Eye (tissue), 1 donor: Measurements from ENCODE around the gene RIT1.

Source experiments
- DNase-seq: peaks from one replicate; pipeline ENCODE4 v3.0.0-alpha.2; 2015

Gene RIT1

GRCh38 chr1:155889566-155889965 lies 21.6 kb downstream of the RIT1 start:
- no peak for DNase-seq

GRCh38 chr1:155888481-155888880 lies 22.7 kb downstream of the RIT1 start:
- no peak for DNase-seq

- no peak for DNase-seq
Measured at GRCh38 chr1:155884982-155885381, 26.2 kb downstream of the RIT1 start.

- DNase-seq = no peak
Measured at GRCh38 chr1:155884031-155884960, 26.9 kb downstream of the RIT1 start.

- no peak for DNase-seq
Measured at GRCh38 chr1:155882766-155883165, 28.4 kb downstream of the RIT1 start.

GRCh38 chr1:155882235-155882634 lies 28.9 kb downstream of the RIT1 start:
- no peak for DNase-seq

GRCh38 chr1:155880950-155881349 lies 30.2 kb downstream of the RIT1 start:
- no peak for DNase-seq

GRCh38 chr1:155880251-155880650 lies 30.9 kb downstream of the RIT1 start:
- no peak for DNase-seq

- no peak for DNase-seq
Measured at GRCh38 chr1:155877945-155878344, 33.2 kb downstream of the RIT1 start.

- DNase-seq = no peak
Measured at GRCh38 chr1:155873860-155874259, 37.3 kb downstream of the RIT1 start.

GRCh38 chr1:155872527-155872926 lies 38.6 kb downstream of the RIT1 start:
- no peak for DNase-seq

- peak; percentile 45 for DNase-seq
Measured at GRCh38 chr1:155871390-155871789, 39.8 kb downstream of the RIT1 start.

GRCh38 chr1:155867766-155868165 lies 43.4 kb downstream of the RIT1 start:
- DNase-seq = no peak

GRCh38 chr1:155864393-155864792 lies 46.8 kb downstream of the RIT1 start:
- DNase-seq = no peak

- DNase-seq = no peak
Measured at GRCh38 chr1:155861896-155862295, 49.3 kb downstream of the RIT1 start.

GRCh38 chr1:155860970-155861510 lies 50.1 kb downstream of the RIT1 start:
- DNase-seq = no peak

- DNase-seq = peak; percentile 96
Measured at GRCh38 chr1:155859881-155860871, 51.0 kb downstream of the RIT1 start.

- peak; percentile 99 for DNase-seq
Measured at GRCh38 chr1:155859234-155859829, 51.8 kb downstream of the RIT1 start, which contains the start of gene SYT11. TSS of gene SYT11 (plus strand) at chr1:155859567. CDS start at chr1:155859762, 195 bp downstream.

- DNase-seq = no peak
Measured at GRCh38 chr1:155858800-155859233, 52.3 kb downstream of the RIT1 start.

- peak; percentile 97 for DNase-seq
Measured at GRCh38 chr1:155856975-155857930, 53.9 kb downstream of the RIT1 start, which contains the start of gene GON4L. TSS of gene GON4L (minus strand) at chr1:155857214. CDS start at chr1:155853780, 3,434 bp downstream.
